ENCODE results near the gene TLX2. TPM values are rescaled to one million over a fixed set of nuclear protein-coding genes. Genes with fewer than 3 reads are reported as not detected.

The TLX2 gene
- total and polyA plus RNA-seq, 2 of the 13 experiments (the other 11 are each of a cell fraction or from before 2014, with no cell fraction given): 0.05 to 0.20 TPM

DNA sequence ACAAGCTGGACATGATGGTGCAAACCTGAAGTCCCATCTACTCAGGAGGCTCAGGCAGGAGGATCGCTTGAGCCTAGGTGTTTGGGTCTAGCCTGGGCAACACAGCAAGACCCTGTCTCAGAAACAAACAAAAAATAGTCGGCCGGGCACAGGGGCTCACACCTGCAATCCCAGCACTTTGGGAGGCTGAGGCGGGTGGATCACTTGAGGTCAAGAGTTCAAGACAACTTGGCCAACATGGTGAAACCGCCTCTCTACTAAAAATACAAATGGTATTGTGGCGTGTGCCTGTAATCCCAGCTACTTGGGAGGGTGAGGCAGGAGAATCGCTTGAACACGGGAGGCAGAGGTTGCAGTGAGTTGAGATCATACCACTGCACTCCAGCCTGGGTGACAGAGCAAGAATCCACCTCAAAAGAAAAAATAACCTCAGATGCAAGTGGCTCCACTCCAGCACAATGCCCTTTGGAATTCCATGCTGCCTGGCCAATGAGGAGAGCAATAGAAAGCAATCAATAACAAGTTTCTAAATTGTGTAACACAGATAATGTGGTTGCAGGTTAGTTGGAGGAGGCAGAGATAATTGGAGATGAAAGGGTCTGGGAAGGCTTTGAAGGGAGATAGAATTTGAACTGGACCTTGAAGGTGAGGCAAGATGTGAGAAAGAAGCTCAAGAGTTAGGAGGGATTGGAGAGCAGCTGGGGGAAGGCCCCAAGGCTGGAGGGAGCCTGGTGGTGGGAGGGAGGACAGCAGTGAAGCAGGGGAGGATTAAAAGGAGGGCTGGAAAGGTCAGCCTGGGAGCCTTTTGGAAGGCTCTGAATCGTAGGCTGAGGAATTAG is 25.4 kb upstream of the TLX2 start (continued):
- TF ChIP-seq MIER3 (CRISPR knock-in tag; IDR thresholded peaks at IDR 0.05; ENCODE audit: borderline replicate concordance) (peak; percentile 82; the same call in 1 of the 2 replicates), KLF6 (CRISPR knock-in tag; IDR thresholded peaks at IDR 0.05) (peak; percentile 53; the same call in 1 of the 2 replicates), KLF16 (CRISPR knock-in tag; IDR thresholded peaks at IDR 0.05) (peak in 1 of 2 experiments; percentile 70; a peak in 1 of 4 replicates), WIZ (CRISPR knock-in tag; IDR thresholded peaks at IDR 0.05) (0 out of 2 replicates have a peak, but pooled peaks have one; percentile 84), FOXJ3 (CRISPR knock-in tag; IDR thresholded peaks at IDR 0.05; ENCODE audit: borderline replicate concordance) (peak; percentile 54; the same call in 1 of the 2 replicates), ZNF230 (CRISPR knock-in tag; IDR thresholded peaks at IDR 0.05) (no peak), ZFP90 (CRISPR knock-in tag; IDR thresholded peaks at IDR 0.05; ENCODE audit: borderline replicate concordance) (peak; percentile 2; the same call in 1 of the 2 replicates), ZNF354B (CRISPR knock-in tag; IDR thresholded peaks at IDR 0.05) (0 out of 2 replicates have a peak, but pooled peaks have one; percentile 33), JDP2 (CRISPR knock-in tag; IDR thresholded peaks at IDR 0.05; ENCODE audit: borderline replicate concordance) (peak; percentile 81; the same call in 1 of the 2 replicates), ZNF569 (CRISPR knock-in tag; IDR thresholded peaks at IDR 0.05; ENCODE audit: borderline replicate concordance) (no peak), RNF2 (conservative IDR thresholded peaks at IDR 0.05; ENCODE audit: low read depth) (no peak), XBP1 (CRISPR knock-in tag; IDR thresholded peaks at IDR 0.05) (no peak), FOSL2 (CRISPR knock-in tag; IDR thresholded peaks at IDR 0.05) (peak; percentile 41; the same call in 1 of the 2 replicates)
- TF ChIP-seq, protein P1, sequence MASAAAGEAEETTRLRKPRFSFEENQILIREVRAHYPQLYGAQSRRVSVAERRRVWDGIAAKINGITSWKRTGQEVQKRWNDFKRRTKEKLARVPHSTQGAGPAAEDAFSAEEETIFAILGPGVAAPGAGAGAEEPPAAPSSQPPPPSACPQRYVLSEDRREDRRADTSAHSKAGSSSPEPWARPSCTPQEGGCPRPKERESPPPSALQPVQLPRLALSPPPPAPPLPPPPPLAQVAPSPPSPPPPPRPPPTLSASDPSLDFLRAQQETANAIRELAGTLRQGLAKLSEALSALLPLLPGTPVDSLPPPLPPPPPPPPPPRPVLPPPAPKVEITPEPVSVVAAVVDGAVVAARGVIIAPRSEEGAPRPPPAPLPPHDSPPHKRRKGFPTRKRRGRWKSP (CRISPR knock-in tag; IDR thresholded peaks at IDR 0.05): 0 out of 2 replicates have a peak, but pooled peaks have one; percentile 11
- TF ChIP-seq, protein P2, sequence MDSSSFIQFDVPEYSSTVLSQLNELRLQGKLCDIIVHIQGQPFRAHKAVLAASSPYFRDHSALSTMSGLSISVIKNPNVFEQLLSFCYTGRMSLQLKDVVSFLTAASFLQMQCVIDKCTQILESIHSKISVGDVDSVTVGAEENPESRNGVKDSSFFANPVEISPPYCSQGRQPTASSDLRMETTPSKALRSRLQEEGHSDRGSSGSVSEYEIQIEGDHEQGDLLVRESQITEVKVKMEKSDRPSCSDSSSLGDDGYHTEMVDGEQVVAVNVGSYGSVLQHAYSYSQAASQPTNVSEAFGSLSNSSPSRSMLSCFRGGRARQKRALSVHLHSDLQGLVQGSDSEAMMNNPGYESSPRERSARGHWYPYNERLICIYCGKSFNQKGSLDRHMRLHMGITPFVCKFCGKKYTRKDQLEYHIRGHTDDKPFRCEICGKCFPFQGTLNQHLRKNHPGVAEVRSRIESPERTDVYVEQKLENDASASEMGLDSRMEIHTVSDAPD (CRISPR knock-in tag; IDR thresholded peaks at IDR 0.05): peak; percentile 91; the same call in 1 of the 2 replicates
- TF ChIP-seq, protein P3, sequence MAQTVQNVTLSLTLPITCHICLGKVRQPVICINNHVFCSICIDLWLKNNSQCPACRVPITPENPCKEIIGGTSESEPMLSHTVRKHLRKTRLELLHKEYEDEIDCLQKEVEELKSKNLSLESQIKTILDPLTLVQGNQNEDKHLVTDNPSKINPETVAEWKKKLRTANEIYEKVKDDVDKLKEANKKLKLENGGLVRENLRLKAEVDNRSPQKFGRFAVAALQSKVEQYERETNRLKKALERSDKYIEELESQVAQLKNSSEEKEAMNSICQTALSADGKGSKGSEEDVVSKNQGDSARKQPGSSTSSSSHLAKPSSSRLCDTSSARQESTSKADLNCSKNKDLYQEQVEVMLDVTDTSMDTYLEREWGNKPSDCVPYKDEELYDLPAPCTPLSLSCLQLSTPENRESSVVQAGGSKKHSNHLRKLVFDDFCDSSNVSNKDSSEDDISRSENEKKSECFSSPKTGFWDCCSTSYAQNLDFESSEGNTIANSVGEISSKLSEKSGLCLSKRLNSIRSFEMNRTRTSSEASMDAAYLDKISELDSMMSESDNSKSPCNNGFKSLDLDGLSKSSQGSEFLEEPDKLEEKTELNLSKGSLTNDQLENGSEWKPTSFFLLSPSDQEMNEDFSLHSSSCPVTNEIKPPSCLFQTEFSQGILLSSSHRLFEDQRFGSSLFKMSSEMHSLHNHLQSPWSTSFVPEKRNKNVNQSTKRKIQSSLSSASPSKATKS (CRISPR knock-in tag; IDR thresholded peaks at IDR 0.05): no peak
- TF ChIP-seq, protein P4, sequence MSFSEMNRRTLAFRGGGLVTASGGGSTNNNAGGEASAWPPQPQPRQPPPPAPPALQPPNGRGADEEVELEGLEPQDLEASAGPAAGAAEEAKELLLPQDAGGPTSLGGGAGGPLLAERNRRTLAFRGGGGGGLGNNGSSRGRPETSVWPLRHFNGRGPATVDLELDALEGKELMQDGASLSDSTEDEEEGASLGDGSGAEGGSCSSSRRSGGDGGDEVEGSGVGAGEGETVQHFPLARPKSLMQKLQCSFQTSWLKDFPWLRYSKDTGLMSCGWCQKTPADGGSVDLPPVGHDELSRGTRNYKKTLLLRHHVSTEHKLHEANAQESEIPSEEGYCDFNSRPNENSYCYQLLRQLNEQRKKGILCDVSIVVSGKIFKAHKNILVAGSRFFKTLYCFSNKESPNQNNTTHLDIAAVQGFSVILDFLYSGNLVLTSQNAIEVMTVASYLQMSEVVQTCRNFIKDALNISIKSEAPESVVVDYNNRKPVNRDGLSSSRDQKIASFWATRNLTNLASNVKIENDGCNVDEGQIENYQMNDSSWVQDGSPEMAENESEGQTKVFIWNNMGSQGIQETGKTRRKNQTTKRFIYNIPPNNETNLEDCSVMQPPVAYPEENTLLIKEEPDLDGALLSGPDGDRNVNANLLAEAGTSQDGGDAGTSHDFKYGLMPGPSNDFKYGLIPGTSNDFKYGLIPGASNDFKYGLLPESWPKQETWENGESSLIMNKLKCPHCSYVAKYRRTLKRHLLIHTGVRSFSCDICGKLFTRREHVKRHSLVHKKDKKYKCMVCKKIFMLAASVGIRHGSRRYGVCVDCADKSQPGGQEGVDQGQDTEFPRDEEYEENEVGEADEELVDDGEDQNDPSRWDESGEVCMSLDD (CRISPR knock-in tag; IDR thresholded peaks at IDR 0.05; ENCODE audit: borderline replicate concordance): no peak
- TF ChIP-seq, protein P5, sequence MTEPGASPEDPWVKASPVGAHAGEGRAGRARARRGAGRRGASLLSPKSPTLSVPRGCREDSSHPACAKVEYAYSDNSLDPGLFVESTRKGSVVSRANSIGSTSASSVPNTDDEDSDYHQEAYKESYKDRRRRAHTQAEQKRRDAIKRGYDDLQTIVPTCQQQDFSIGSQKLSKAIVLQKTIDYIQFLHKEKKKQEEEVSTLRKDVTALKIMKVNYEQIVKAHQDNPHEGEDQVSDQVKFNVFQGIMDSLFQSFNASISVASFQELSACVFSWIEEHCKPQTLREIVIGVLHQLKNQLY (CRISPR knock-in tag; IDR thresholded peaks at IDR 0.05): 0 out of 2 replicates have a peak, but pooled peaks have one; percentile 44
- TF ChIP-seq, protein P6, sequence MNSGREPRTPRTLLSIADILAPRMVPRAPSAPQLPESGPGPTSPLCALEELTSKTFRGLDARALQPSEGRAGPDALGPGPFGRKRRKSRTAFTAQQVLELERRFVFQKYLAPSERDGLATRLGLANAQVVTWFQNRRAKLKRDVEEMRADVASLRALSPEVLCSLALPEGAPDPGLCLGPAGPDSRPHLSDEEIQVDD (CRISPR knock-in tag; IDR thresholded peaks at IDR 0.05; ENCODE audit: borderline replicate concordance): no peak

Data from HepG2 (cell line).